Left renal pelvis (tissue), 4 donors: Measurements from ENCODE around the gene CTRL. TPM values are rescaled to one million over a fixed set of nuclear protein-coding genes. Genes with fewer than 3 reads are reported as not detected.
"Not testable (repeated sequence)": the region's sequence is repeated elsewhere in the genome, so short reads cannot be mapped to it uniquely, and the experiment has no call there.

Experiments
- DNase-seq, 4 donors: peaks; one replicate each; pipeline ENCODE4 v3.0.0-alpha.2; 2013; ENCODE audit warnings: low read depth in 4 of 4, low spot score in 3 of 4
- polyA plus RNA-seq, 4 donors: library from polyadenylated mRNA; unstranded; fragments of 120-200 nt; gene quantifications; one replicate each; pipeline ENCODE4 v1.2.1, GENCODE V29; 2013; ENCODE audit not compliant: insufficient read length in 4 of 4

Gene CTRL
- polyA plus RNA-seq = 1 to 10 TPM; 2.4 to 9.4 (median 5.6) TPM

DNA sequence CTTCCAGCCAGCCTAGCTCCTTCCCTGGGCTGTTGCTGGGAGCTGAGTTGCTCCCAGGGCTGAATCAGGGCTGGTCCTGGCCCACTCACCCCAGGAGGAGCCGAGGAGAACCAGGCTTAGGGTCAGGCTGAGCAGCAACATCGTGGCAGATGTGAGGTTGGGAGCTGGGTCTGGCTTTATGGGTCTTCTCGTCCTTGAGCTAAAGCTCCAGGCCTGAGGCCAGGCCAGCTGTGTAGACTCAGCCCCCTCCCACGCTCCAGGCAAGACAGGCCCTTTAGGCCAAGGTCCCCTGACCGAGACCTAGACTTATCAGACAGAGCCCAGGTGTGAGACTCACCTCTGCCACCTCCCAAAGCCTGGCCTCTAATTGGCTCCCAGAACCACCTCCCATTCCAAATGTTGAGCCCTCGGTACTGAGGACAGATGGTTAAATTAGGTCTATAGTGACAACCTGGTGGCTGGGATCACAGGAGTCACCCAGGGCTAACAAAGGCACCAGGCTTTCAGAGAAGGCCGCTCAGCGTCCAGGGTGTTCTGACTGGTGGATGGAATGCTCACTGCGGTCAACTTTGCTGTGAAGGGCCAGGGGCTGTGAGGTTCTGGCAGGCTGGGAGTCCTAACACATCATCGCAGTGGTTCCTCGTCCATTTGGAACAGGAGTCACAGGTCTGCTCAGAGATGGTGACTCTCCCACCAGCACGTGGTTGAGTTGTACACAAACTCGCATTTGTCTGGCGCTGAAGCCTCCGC, at the start of gene CTRL:
Gene CTRL (minus strand): TSS at position 151 of the 750 bp plus-strand sequence. CDS start 10 bp downstream, at position 141.
- no peak for DNase-seq

GRCh38 chr16:67979955-67980678, 48.5 kb upstream of the CTRL start, which contains the start of gene DPEP3:
TSS of gene DPEP3 (minus strand) at chr16:67980499. CDS start at chr16:67980380, 119 bp downstream.
- DNase-seq = no peak

DNA sequence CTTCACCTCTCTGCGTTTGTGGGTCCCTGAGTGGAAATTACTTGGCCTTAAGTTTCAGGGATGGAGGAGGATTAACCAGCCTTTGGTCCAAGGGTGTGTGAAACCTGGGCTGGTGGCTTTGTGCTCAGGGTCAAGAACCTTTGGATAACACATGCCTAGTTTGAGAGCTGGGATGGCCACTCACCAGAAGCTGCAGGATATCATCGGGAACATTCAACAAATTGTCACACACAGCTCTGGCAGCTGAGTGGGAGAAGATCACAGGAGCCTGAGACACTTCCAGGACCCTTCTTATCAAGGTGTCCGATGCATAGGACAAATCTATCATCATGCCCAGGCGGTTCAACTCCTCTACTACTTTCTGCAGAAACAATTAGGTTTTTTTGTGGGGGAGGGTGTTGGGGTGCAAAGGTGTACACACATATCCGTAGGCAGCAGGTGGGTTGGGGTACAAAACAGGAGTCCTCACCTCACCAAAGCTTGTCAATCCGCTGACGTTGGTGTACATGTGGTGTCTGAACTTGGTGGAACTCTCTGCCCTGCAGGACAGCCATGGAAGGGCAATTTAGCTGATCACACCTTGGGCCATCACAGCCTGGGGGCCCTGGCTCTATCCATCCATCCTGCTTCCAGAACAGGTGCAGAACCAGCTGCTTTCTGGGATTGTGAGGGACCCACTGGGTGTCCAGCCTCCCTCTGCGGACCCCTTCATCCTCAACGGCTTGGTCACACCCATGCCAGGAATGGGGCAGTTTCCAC, 46.0 kb upstream of the CTRL start:
- no peak for DNase-seq

DNA sequence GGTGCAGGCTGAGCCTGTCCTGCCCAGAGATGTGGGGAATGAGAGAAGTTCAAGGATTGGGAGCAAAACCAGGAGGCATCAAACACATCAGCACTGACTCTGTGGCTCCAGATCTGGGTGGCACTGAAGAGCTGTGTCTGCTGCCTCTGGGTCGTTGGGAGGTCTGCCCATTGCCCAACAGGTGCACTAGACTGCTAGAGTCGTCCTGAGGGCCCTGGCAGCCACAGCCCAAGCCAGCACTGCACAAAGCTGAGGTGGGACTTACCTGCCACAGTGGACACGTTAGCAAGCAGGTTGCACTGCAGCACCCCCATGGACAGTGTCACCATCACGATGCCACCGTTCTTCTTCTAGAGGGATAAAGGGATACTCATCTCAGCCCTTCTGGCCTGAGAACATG, 45.3 kb upstream of the CTRL start:
- DNase-seq = no peak

DNA sequence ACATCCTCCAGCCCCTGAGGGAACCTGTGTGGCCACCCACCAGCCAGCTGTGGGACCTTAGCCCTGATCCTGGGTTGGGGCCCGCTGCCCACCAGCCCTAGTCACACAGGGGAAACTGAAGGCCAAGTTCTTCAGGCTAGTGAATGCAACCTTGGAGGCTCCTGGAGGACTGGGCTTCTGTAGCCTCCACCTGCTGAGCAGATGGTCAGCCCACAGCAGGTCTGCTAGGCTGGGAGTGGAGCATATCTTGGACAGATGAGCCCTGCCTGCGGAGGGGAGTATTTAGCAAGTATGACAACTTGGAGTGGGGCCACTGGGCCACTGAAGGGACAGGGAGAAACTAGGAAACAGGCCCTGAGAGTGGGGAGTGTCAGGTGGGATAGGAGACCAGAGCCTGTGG, 44.5 kb upstream of the CTRL start:
- no peak for DNase-seq

GRCh38 chr16:67975321-67976105, 43.9 kb upstream of the CTRL start:
- no peak for DNase-seq

GRCh38 chr16:67972285-67972684, 40.6 kb upstream of the CTRL start:
- not testable (repeated sequence) for DNase-seq

DNA sequence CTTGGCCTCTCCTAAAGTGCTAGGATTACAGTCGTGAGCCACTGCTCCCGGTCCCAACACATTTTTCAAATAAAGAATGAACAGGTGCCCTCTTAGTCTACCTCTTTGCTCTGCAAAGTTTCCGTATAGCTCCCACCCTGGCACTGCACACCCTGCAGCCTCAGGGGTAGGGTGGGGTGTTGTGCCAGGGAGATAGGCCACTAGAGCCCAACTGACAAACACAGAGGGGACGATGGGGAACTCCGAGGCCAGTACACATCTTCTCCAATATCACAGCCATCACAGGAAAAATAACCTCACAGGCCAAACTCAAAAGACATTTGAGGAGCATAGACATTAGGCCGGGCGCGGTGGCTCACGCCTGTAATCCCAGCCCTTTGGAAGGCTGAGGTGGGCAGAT, 39.4 kb upstream of the CTRL start:
- no peak for DNase-seq

DNA sequence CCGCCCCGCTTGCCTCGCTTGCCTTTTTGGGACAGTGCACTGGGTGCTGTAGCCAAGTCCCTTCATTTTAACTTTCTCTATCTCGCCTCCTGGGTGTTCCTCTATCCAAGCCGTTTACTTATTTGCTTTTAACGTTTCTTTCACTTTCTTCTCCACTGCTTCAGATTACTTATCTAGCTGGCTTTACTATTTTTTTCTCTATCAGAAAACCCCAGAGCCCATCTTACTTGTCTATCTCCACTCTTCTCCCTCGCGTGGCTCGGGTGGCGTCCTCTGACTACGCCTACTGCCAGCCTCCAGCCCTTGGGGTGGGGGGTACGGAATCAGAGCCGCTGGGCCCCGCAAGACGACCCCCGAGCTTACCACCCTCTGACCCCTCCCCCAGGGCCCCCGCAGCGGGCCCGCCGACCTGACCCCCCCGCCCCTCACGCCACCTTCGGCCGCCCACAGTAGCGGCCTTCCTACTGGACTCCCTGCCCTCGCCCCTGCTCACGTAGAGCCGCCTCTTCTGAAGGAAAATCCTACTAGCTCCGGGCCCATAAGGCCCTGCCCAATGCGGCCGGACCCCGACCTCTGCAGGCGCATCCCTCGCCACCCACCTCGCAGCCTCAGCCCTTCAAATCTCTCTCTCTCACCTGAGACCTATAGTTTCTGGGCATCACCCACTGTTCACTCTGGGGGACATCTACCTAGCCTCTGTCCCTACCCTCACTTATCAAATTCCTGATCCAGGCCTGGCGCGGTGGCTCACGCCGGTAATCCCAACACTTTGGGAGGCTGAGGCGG, 37.8 kb upstream of the CTRL start:
- DNase-seq = no peak

GRCh38 chr16:67968400-67969253, 37.0 kb upstream of the CTRL start, which contains the start of gene SLC12A4:
TSS of gene SLC12A4 (minus strand) at chr16:67968637. CDS start at chr16:67968553, 84 bp downstream.
- DNase-seq = peak; percentile 69 to 86 (median 80)

DNA sequence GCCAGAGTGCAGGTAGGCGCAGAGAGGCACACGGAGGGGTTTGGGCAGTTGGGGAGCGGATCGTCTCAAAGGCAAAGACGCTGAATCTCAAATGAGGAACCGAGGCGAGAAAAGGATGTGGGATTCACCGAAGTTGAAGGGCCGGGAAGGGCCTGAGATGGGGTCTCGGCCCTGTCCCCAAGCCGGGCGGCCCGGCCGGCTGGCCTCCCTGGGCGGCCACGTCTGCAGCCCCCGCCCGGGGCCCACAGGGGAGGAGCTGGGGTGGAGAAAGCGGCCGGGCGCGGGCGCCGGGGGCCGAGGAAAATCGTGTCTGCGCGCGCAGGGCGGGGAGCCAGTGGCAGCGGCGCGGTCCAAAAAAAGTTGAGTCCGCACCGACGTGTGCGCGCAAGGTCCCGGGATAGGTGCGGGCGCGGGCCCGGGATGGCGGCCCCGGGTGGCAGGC, 36.3 kb upstream of the CTRL start:
- DNase-seq = no peak

- DNase-seq = no peak
These were observed 35.7 kb upstream of the CTRL start for GRCh38 chr16:67967183-67967957.

- DNase-seq = no peak
These were observed 35.0 kb upstream of the CTRL start for GRCh38 chr16:67966549-67967182.

- no peak for DNase-seq
These were observed 34.2 kb upstream of the CTRL start for GRCh38 chr16:67965668-67966548.

DNA sequence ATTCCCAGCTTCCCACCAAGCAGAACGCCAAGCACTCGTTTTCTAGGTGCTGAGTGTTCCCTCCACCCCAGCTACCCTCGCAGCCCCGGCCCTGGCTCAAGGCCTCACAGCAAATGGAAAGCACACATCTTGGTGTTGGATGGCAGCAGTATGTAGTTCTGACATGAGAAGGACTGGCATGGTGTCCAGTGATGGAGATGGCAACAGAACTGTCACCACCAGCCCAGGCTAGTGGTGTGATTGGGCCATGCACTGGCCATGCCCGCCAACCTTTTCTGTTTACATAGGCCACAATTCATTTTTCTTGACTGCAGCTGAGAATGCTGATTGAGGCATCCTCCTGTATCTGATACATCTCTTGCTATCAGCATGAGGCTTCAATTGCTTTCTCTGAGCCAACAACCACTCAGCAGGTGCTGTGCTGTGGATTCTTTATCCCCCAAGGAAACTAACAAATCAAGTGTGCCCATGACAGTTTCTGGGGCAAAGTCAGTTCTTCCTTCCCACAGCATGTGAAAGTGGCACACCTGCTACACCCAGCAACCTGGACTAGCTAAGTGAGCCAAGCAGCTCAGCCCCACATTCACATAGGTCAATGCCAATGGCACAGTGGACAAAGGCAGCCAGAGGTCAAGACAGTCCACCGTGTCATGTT, 32.9 kb upstream of the CTRL start:
- DNase-seq = no peak
